Transverse colon (tissue), 4 donors: ENCODE results near the gene GSTT2B. TPM values are rescaled to one million over a fixed set of nuclear protein-coding genes. Genes with fewer than 3 reads are reported as not detected.
"Not testable (repeated sequence)": the region's sequence is repeated elsewhere in the genome, so short reads cannot be mapped to it uniquely, and the experiment has no call there.

Experiments used
- DNase-seq: peaks from one replicate; pipeline ENCODE4 v3.0.0-alpha.2; 2019
- H3K27ac ChIP-seq, 4 donors: fragments of 200-600 bp; sonication (generic); 2 replicates each; pipeline ENCODE4 v1.5.1; 2016 to 2018; ENCODE audit warnings: inconsistent platforms in 4 of 4
- H3K27me3 ChIP-seq: fragments of 200-600 bp; sonication (generic); 2 replicates; pipeline ENCODE4 v1.5.1; 2017; ENCODE audit warnings: inconsistent platforms
- H3K36me3 ChIP-seq, 4 donors: fragments of 200-600 bp; sonication (generic); 2 replicates each; pipeline ENCODE4 v1.5.1; 2017 to 2019; ENCODE audit warnings: inconsistent platforms in 4 of 4
- H3K4me1 ChIP-seq, 4 donors: fragments of 200-600 bp; sonication (generic); 2 replicates each; pipeline ENCODE4 v1.5.1; 2017 to 2020; ENCODE audit warnings: inconsistent platforms in 4 of 4
- H3K4me3 ChIP-seq, 4 donors: fragments of 200-600 bp; sonication (generic); 1 replicate in 1 of 4; 2 replicates in 3 of 4; pipeline versions ENCODE4 v1.5.1 to v1.6.1; 2017 to 2019; ENCODE audit warnings: inconsistent platforms in 4 of 4
- H3K9me3 ChIP-seq, 2 donors: fragments of 200-600 bp; sonication (generic); 2 replicates each; pipeline ENCODE4 v1.5.1; 2017 to 2019; ENCODE audit warnings: inconsistent platforms in 2 of 2
- EP300 ChIP-seq: sonication (generic); formaldehyde crosslinking; IDR thresholded peaks from one replicate; pipeline ENCODE4 v1.6.1; 2017; ENCODE audit warnings: antibody characterized with exemption, low read depth
- POLR2A ChIP-seq: fragments of 450-650 bp; IDR thresholded peaks from one replicate; pipeline ENCODE4 v1.6.1; 2016; ENCODE audit warnings: antibody characterized with exemption, mild to moderate bottlenecking, moderate library complexity
- POLR2AphosphoS5 ChIP-seq, 3 donors: sonication (generic); formaldehyde crosslinking; IDR thresholded peaks; one replicate each; pipeline ENCODE4 v1.6.1; 2016; ENCODE audit warnings: antibody characterized with exemption in 3 of 3
- WGBS, 2 donors: methylation state at CpG; one replicate each; pipeline ENCODE4 v1.1.5; 2018; ENCODE audit warnings: low coverage in 1 of 2; 5-methylcytosine and 5-hydroxymethylcytosine counted together
- in situ Hi-C, 4 donors: fragments of 200-750 bp; cut with MboI; loops; one replicate each; pipeline versions ENCODE4 v1.15.0 to v1.15.1; 2017; ENCODE audit warnings: low sequenced_read_pairs in 3 of 4, low pct_ligation_motif_present in 1 of 4, low pct_unique_long_range_greater_than_20kb in 1 of 4
- intact Hi-C: fragments of 100-400 bp; cut with DNase I; formaldehyde crosslinking; loops from one replicate; pipeline ENCODE4 v1.15.1; 2023; ENCODE audit warnings: low total_unique reads
- total RNA-seq, 4 donors: library from RNA; depleted of rRNA; stranded (reverse); fragments of >200 nt; gene quantifications; one replicate each; pipeline ENCODE4 v1.1.0, GENCODE V29; 2016
- TF ChIP-seq, protein P1 (sequence below), 5 experiments: fragments of 200-600 bp in 3 of 5; fragments of 450-650 bp in 2 of 5; sonication (generic) in 3 of 5; IDR thresholded peaks; 1 replicate in 2 of 5; 2 replicates in 3 of 5; pipeline ENCODE4 v1.5.1; 2016 to 2017; ENCODE audit warnings: antibody characterized with exemption in 5 of 5, inconsistent platforms in 3 of 5, mild to moderate bottlenecking in 2 of 5, moderate library complexity in 1 of 5

The GSTT2B gene, protein sequence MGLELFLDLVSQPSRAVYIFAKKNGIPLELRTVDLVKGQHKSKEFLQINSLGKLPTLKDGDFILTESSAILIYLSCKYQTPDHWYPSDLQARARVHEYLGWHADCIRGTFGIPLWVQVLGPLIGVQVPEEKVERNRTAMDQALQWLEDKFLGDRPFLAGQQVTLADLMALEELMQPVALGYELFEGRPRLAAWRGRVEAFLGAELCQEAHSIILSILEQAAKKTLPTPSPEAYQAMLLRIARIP
- 1 to 10 TPM in 1 of 4 donors, not detected in 3; 2.4 TPM for total RNA-seq

DNA sequence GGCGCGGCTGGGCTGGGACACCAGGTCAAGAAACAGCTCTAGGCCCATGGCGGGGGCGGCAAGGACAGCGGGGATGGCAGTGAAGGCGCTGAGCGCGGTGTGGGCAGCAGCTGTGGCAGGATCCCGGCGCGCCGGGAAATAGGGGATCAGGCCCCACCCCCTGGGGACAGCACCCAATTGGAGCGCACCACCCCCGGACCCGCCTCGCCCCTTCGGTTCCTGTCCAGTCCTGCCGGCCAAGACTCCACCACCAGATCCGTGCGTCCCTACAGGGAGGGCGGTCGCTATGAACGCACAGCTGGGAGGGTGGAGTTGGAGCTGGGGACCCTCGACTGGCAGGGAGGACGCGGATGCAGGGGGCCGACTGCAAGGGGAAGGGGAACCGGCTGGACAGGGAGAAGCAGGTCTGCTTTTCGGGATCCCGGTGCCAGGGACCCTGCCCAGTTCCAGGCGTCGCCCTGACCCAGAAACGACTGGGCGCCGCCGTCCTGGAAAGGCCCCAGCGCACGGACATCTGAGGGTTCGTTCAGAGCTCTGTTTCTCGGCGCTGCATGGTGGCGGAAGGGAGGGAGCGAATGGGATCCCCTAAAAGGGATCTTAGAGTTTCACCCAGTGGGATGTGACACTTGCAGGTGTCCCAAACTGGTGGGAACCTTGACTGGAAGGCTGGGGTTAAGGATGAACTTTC, at the start of gene GSTT2B:
Gene GSTT2B (minus strand): TSS at position 112 of the 688 bp plus-strand sequence. CDS start 64 bp downstream, at position 48.
- peak within 1 kb of the TSS in 1 of 4 donors; percentile 29 for H3K4me3 ChIP-seq
- H3K27me3 ChIP-seq, intact Hi-C loops, H3K4me1 ChIP-seq, DNase-seq, H3K36me3 ChIP-seq, H3K27ac ChIP-seq, in situ Hi-C loops, H3K9me3 ChIP-seq: not testable (repeated sequence)
- WGBS, 2 donors = no CpG with 5 or more reads among the region's 43 CpGs

DNA sequence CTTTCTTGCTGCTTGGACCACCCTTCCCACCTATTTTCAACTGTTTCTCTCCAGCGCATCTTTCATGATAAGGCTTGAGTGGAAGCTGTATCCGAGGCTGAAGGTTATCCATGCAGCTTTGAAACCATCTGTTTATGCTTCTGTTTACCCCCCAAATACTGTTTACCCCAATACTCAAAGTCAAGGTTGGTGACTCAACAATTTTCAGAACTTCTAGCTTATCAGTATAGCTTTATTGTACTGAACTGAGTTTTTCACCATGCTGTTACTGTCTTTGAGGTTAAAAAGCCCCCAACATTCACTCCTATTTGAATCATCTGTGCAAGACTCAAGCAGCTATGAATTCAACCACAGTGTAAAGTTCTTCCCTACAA, 49.0 kb upstream of the GSTT2B start:
- Histone ChIP-seq H3K36me3 (no peaks in the 10 kb centered on the region), H3K9me3 (no peaks in the 10 kb centered on the region), H3K27ac (peak overlapping the region in 1 of 4 donors; percentile 94), H3K4me1 (peaks cover 8 to 19% (median 12%) of the 10 kb centered on the region in 4 donors), H3K27me3 (no peaks in the 10 kb centered on the region), H3K4me3 (no peak overlapping the region)
- WGBS, 2 donors = 93 to 95% methylated on average over 2 of the region's 2 CpGs
- intact Hi-C loops = no loop called here
- no peak for TF ChIP-seq POLR2AphosphoS5 (IDR thresholded peaks at IDR 0.05)
- TF ChIP-seq, protein P1, sequence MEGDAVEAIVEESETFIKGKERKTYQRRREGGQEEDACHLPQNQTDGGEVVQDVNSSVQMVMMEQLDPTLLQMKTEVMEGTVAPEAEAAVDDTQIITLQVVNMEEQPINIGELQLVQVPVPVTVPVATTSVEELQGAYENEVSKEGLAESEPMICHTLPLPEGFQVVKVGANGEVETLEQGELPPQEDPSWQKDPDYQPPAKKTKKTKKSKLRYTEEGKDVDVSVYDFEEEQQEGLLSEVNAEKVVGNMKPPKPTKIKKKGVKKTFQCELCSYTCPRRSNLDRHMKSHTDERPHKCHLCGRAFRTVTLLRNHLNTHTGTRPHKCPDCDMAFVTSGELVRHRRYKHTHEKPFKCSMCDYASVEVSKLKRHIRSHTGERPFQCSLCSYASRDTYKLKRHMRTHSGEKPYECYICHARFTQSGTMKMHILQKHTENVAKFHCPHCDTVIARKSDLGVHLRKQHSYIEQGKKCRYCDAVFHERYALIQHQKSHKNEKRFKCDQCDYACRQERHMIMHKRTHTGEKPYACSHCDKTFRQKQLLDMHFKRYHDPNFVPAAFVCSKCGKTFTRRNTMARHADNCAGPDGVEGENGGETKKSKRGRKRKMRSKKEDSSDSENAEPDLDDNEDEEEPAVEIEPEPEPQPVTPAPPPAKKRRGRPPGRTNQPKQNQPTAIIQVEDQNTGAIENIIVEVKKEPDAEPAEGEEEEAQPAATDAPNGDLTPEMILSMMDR (IDR thresholded peaks at IDR 0.05) = no peak
- no peak for TF ChIP-seq EP300
- TF ChIP-seq POLR2A = no peak
- DNase-seq = no peak
- in situ Hi-C loops = no loop called here

DNA sequence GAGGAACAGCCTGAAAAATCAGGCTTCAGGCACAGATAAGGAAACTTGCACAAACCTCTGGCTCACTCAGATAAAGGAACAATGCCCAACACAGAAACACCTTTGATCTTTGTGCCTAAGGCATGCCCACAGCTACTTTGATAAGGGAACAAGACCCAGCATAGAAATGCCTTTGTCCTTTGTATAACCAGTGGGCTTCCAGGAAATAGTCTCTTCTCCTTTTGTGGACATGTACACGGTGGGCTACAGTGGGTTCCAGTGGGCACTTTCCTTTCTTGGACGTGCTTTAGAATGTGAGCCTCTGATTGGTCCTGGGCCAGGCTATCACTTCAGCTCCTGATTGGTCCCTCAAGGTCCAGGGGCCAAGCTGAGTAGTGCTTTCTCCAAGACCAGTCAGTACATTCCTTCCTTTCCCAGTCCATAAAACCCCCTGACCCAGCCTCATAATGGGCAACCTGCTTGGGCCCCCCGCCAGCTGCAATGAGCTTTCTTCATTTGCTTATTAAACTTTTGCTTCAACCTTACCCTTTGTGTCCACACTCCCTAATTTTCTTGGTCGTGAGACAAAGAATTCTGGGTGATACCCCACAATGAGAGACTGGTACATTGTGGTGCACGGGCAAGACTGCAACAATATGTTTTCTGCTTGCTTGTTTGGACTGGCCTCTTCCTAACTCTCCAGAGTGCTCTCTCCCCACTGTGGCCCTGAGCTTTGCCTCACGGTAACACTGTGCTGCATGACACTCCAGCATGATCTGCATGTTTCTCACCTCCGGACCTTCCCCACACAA, 48.4 kb upstream of the GSTT2B start:
- Histone ChIP-seq H3K9me3 (no peaks in the 10 kb centered on the region), H3K4me3 (no peak overlapping the region), H3K27me3 (no peaks in the 10 kb centered on the region), H3K27ac (no peak overlapping the region), H3K4me1 (peaks cover 8 to 19% (median 12%) of the 10 kb centered on the region in 4 donors), H3K36me3 (no peaks in the 10 kb centered on the region)
- intact Hi-C loops = no loop called here
- WGBS, 2 donors = 87 to 97% methylated on average over 5 to 7 of the region's 7 CpGs
- TF ChIP-seq, protein P1 (IDR thresholded peaks at IDR 0.05) = no peak
- TF ChIP-seq POLR2AphosphoS5 (IDR thresholded peaks at IDR 0.05) (no peak), EP300 (no peak), POLR2A (no peak)
- DNase-seq = no peak
- in situ Hi-C loops = no loop called here

DNA sequence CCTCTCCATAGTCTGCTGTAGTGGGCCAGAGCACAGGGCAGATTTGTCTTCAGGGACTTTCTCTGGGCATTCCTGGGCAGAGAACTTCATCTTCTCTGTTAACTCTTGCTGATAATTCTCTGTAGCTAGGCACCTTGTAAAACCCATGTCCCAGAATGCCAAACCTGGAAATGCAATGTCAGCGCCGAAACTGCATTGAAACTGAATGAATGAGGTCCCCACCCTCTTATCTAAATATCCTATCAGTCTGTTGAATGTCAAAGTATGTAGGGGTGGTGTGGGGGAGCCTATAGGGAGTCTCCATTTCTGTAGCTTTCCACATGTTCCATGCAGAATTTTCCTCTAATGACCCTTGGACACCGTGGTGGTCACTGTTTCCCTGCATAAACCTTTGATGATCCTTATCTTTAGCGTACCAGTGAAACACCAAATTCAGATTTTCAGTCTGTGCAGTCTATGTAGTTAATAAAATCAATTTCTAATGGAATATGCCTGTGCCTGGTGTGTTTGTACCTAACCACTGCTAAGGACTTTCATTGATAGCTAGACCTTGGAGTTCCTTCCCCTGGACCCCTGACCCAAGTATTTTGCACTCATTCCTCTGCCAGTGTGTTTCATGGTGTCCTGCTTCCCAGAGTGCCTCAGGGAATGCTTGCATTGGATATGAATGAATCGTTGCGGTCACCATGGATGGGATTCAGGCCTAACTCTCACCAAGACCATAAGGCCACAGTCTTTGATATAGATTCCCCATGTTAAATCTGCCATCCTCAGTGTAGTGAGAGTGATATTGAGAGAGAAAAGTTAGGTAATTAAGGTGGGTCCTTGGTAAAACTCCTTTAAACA, 47.6 kb upstream of the GSTT2B start:
- no peak overlapping the region for H3K27ac ChIP-seq
- H3K4me3 ChIP-seq = no peak overlapping the region
- 63 to 85% methylated on average over 3 to 6 of the region's 6 CpGs for WGBS, 2 donors
- peaks cover 8 to 17% (median 12%) of the 10 kb centered on the region in 4 donors for H3K4me1 ChIP-seq
- no peaks in the 10 kb centered on the region for H3K9me3 ChIP-seq
- TF ChIP-seq POLR2A = no peak
- no peak for TF ChIP-seq POLR2AphosphoS5 (IDR thresholded peaks at IDR 0.05)
- no peak for TF ChIP-seq EP300
- TF ChIP-seq, protein P1 (IDR thresholded peaks at IDR 0.05) = no peak
- intact Hi-C loops (no loop called here), in situ Hi-C loops (no loop called here)
- DNase-seq = no peak
- H3K27me3 ChIP-seq = no peaks in the 10 kb centered on the region
- no peaks in the 10 kb centered on the region for H3K36me3 ChIP-seq
